C4-2B (cell line): Measurements from ENCODE around the gene DQX1.
"Not testable (repeated sequence)": the region's sequence is repeated elsewhere in the genome, so short reads cannot be mapped to it uniquely, and the experiment has no call there.

Experiments
- H3K27ac ChIP-seq: fragments of 450-650 bp; 2 replicates; pipeline ENCODE4 v1.5.1; 2017
- CTCF ChIP-seq: fragments of 450-650 bp; conservative IDR thresholded peaks from 2 replicates; pipeline ENCODE4 v1.5.1; 2017; ENCODE audit warnings: mild to moderate bottlenecking
- ZFX ChIP-seq: fragments of 450-650 bp; IDR thresholded peaks from 2 replicates; pipeline ENCODE4 v1.6.1; 2017

DQX1 gene

GRCh38 chr2:74567881-74568280 lies 41.9 kb upstream of the DQX1 start:
- no peak overlapping the region for H3K27ac ChIP-seq
- TF ChIP-seq ZFX (no peak), CTCF (no peak)

- no peak for TF ChIP-seq CTCF
- no peak for TF ChIP-seq ZFX
- no peak overlapping the region for H3K27ac ChIP-seq
Observed at GRCh38 chr2:74566754-74567085, 40.7 kb upstream of the DQX1 start.

- no peak overlapping the region for H3K27ac ChIP-seq
- TF ChIP-seq CTCF (no peak), ZFX (no peak)
Observed at GRCh38 chr2:74566076-74566753, 40.2 kb upstream of the DQX1 start.

- no peak overlapping the region for H3K27ac ChIP-seq
- TF ChIP-seq CTCF (no peak), ZFX (no peak)
Observed at GRCh38 chr2:74564222-74564621, 38.2 kb upstream of the DQX1 start.

GRCh38 chr2:74562126-74562775 lies 36.2 kb upstream of the DQX1 start:
- no peak for TF ChIP-seq ZFX
- no peak overlapping the region for H3K27ac ChIP-seq

- not testable (repeated sequence) for H3K27ac ChIP-seq
Observed at GRCh38 chr2:74561022-74561421, 35.0 kb upstream of the DQX1 start.

GRCh38 chr2:74560591-74560990 lies 34.6 kb upstream of the DQX1 start:
- no peak overlapping the region for H3K27ac ChIP-seq
- TF ChIP-seq ZFX, result no peak
- TF ChIP-seq CTCF, result no peak

GRCh38 chr2:74559912-74560311 lies 33.9 kb upstream of the DQX1 start:
- TF ChIP-seq CTCF, result no peak
- TF ChIP-seq ZFX, result no peak
- no peak overlapping the region for H3K27ac ChIP-seq
